ENCODE measurements around the gene ACTMAP. TPM values are rescaled to one million over a fixed set of nuclear protein-coding genes. Genes with fewer than 3 reads are reported as not detected.
A peak's percentile ranks its signal among the peaks of the same experiment; 100 is the strongest.

Gene ACTMAP
- total RNA-seq, 4 donors from 2014 or later, result 2.5 to 7.1 (median 4.3) TPM

- H3K4me1 ChIP-seq, result peaks cover 0 to 22% (median 2%) of the 10 kb centered on the region in 4 donors
- no peak overlapping the region for H3K4me3 ChIP-seq
- H3K9me3 ChIP-seq, result no peaks in the 10 kb centered on the region
- TF ChIP-seq POLR2A (IDR thresholded peaks at IDR 0.05), result no peak
- TF ChIP-seq EP300 (IDR thresholded peaks at IDR 0.05), result no peak
- peak in 4 of 5 experiments; percentile 5 to 31 (median 24) for TF ChIP-seq CTCF (IDR thresholded peaks at IDR 0.05)
- no peaks in the 10 kb centered on the region for H3K27me3 ChIP-seq
- 58 to 66% methylated on average over 18 of the region's 18 CpGs for WGBS, 2 donors
- peaks cover 0 to 91% (median 5%) of the 10 kb centered on the region in 3 donors for H3K36me3 ChIP-seq
- peak overlapping the region in 2 of 4 donors; percentile 36 to 66 for H3K27ac ChIP-seq
- no peak for DNase-seq (ENCODE audit: low spot score in 2 of 2)
These were observed 47.8 kb downstream of the ACTMAP start for GRCh38 chr19:40702337-40703012.

DNA sequence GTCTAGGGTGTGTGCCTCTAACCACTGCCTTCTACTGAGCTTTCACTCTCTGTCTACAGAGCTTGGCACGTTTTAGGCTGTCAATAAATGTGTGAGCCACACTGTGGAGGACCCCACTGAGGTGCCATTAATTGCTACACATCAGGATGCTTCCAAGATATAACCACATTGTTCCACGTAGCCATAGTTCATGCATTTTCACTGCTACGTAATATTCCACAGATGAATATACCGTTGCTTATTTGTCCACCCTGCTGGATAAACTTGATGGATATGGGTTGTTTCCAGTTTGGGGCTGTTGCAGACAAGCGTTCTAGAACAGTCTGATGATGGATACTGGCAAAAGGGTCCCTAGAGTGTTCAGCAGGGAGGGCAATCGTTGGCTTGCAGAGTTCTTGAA lies 48.5 kb downstream of the ACTMAP start:
- no peak for TF ChIP-seq EP300 (IDR thresholded peaks at IDR 0.05)
- no peak for TF ChIP-seq POLR2A (IDR thresholded peaks at IDR 0.05)
- no peak for TF ChIP-seq CTCF (IDR thresholded peaks at IDR 0.05)
- peak overlapping the region in 1 of 4 donors; percentile 66 for H3K27ac ChIP-seq
- WGBS, 2 donors, result 95% methylated on average over 6 of the region's 6 CpGs

DNA sequence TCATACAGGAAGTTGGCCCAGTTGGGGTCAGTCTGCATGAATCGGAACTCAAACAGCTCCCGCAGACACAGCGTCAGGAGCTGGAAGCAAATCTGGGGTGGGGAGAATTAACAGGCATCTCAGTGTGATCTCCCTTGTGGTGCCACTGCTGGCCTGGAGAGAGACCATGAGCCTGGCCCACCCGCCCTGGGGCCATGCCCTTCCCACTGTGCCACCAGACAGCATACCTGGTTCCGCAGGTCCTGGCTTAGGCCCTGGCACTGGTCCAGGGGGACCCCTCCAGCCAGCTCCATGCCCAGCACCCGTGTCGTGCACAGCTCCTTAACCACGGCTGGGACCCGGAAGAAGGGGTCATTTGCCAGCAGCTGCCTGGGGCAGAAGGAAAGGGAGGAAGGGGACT lies 50.2 kb downstream of the ACTMAP start:
- no peaks in the 10 kb centered on the region for H3K9me3 ChIP-seq
- H3K4me3 ChIP-seq, result no peak overlapping the region
- peaks cover 0 to 7% (median 2%) of the 10 kb centered on the region in 4 donors for H3K4me1 ChIP-seq
- peaks cover 2 to 93% (median 5%) of the 10 kb centered on the region in 3 donors for H3K36me3 ChIP-seq
- no peak for TF ChIP-seq CTCF (IDR thresholded peaks at IDR 0.05)
- no peak for TF ChIP-seq EP300 (IDR thresholded peaks at IDR 0.05)
- TF ChIP-seq POLR2A (IDR thresholded peaks at IDR 0.05), result no peak
- 93 to 94% methylated on average over 7 to 9 of the region's 9 CpGs for WGBS, 2 donors
- no peaks in the 10 kb centered on the region for H3K27me3 ChIP-seq
- no peak overlapping the region for H3K27ac ChIP-seq
- DNase-seq (ENCODE audit: low spot score in 2 of 2), result no peak

More for the DNA sequence above, 48.5 kb downstream of the ACTMAP start:
- H3K4me1 ChIP-seq, result peaks cover 0 to 22% (median 2%) of the 10 kb centered on the region in 4 donors
- no peak for DNase-seq (ENCODE audit: low spot score in 2 of 2)
- H3K27me3 ChIP-seq, result no peaks in the 10 kb centered on the region
- H3K36me3 ChIP-seq, result peaks cover 0 to 93% (median 5%) of the 10 kb centered on the region in 3 donors
- no peak overlapping the region for H3K4me3 ChIP-seq
- no peaks in the 10 kb centered on the region for H3K9me3 ChIP-seq

GRCh38 chr19:40697007-40697406 lies 53.3 kb downstream of the ACTMAP start:
- H3K36me3 ChIP-seq, result peaks cover 2 to 93% (median 5%) of the 10 kb centered on the region in 3 donors
- peaks cover 0 to 6% (median under 1%) of the 10 kb centered on the region in 4 donors for H3K4me1 ChIP-seq
- DNase-seq (ENCODE audit: low spot score in 2 of 2), result no peak
- no peak for TF ChIP-seq EP300 (IDR thresholded peaks at IDR 0.05)
- no peak for TF ChIP-seq POLR2A (IDR thresholded peaks at IDR 0.05)
- no peak for TF ChIP-seq CTCF (IDR thresholded peaks at IDR 0.05)
- no peaks in the 10 kb centered on the region for H3K27me3 ChIP-seq
- no peak overlapping the region for H3K27ac ChIP-seq
- WGBS, 2 donors, result 94 to 97% methylated on average over 6 of the region's 6 CpGs
- no peaks in the 10 kb centered on the region for H3K9me3 ChIP-seq
- no peak overlapping the region for H3K4me3 ChIP-seq

- TF ChIP-seq POLR2A (IDR thresholded peaks at IDR 0.05) (no peak), CTCF (IDR thresholded peaks at IDR 0.05) (no peak), EP300 (IDR thresholded peaks at IDR 0.05) (no peak)
- no peaks in the 10 kb centered on the region for H3K9me3 ChIP-seq
- H3K36me3 ChIP-seq, result peaks cover 0 to 85% (median 2%) of the 10 kb centered on the region in 3 donors
- no peaks in the 10 kb centered on the region for H3K27me3 ChIP-seq
- no peak for DNase-seq (ENCODE audit: low spot score in 2 of 2)
- no peak overlapping the region for H3K4me3 ChIP-seq
- H3K27ac ChIP-seq, result no peak overlapping the region
- H3K4me1 ChIP-seq, result peaks cover 0 to 18% (median 10%) of the 10 kb centered on the region in 4 donors
- 79 to 86% methylated on average over 5 of the region's 5 CpGs for WGBS, 2 donors
These were observed 54.4 kb downstream of the ACTMAP start for GRCh38 chr19:40695881-40696280.
